ENCODE data around the gene SPON2. TPM values are rescaled to one million over a fixed set of nuclear protein-coding genes. Genes with fewer than 3 reads are reported as not detected.

The SPON2 gene
- total RNA-seq, 1 donor from 2014 or later = 12.1 TPM

DNA sequence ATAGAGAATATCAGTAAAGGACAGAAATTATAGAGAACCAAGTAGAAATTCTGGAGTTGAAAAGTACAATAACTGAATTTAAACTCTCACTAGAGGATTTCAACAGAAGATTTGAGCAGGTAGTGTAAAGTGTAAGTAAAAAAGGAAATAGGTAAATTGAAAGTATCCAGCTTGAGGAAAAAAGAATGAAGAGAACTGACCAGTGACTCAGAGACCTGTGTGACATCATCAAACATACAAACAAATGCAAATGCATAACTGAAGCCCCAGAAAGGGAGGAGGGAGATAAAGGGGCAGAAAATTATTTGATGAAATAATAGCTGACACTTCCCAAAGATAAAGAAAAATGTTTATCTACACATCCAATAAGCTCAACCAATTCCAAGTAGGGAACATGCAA is 8.3 kb upstream of the SPON2 start:
- DNase-seq (ENCODE audit: low spot score) = no peak
- no peak overlapping the region for H3K27ac Mint-ChIP-seq
- H3K4me3 Mint-ChIP-seq = no peak overlapping the region
- H3K27me3 Mint-ChIP-seq (ENCODE audit: insufficient read depth) = peaks cover 4% of the 10 kb centered on the region
- peaks cover 21% of the 10 kb centered on the region for H3K36me3 Mint-ChIP-seq (ENCODE audit: low read depth)
- intact Hi-C loops (cut with micrococcal nuclease) = no loop called here
- peaks cover 20% of the 10 kb centered on the region for H3K4me1 Mint-ChIP-seq (ENCODE audit: low read depth)
- peaks cover 29% of the 10 kb centered on the region for H3K9me3 Mint-ChIP-seq

- Mint-ChIP-seq H3K36me3 (ENCODE audit: low read depth) (peaks cover 21% of the 10 kb centered on the region), H3K27me3 (ENCODE audit: insufficient read depth) (peaks cover 4% of the 10 kb centered on the region), H3K4me3 (no peak overlapping the region), H3K27ac (no peak overlapping the region), H3K4me1 (ENCODE audit: low read depth) (peaks cover 20% of the 10 kb centered on the region), H3K9me3 (peaks cover 29% of the 10 kb centered on the region)
- no peak for DNase-seq (ENCODE audit: low spot score)
- intact Hi-C loops (cut with micrococcal nuclease) = no loop called here
These were observed 7.6 kb upstream of the SPON2 start for GRCh38 chr4:1179976-1180375.

- peaks cover 29% of the 10 kb centered on the region for H3K9me3 Mint-ChIP-seq
- intact Hi-C loops (cut with micrococcal nuclease) = no loop called here
- peaks cover 4% of the 10 kb centered on the region for H3K27me3 Mint-ChIP-seq (ENCODE audit: insufficient read depth)
- H3K36me3 Mint-ChIP-seq (ENCODE audit: low read depth) = peaks cover 20% of the 10 kb centered on the region
- H3K4me3 Mint-ChIP-seq = no peak overlapping the region
- DNase-seq (ENCODE audit: low spot score) = no peak
- H3K4me1 Mint-ChIP-seq (ENCODE audit: low read depth) = peaks cover 15% of the 10 kb centered on the region
- H3K27ac Mint-ChIP-seq = no peak overlapping the region
These were observed 6.7 kb upstream of the SPON2 start for GRCh38 chr4:1179089-1179441.

- Mint-ChIP-seq H3K4me3 (no peak overlapping the region), H3K36me3 (ENCODE audit: low read depth) (peaks cover 20% of the 10 kb centered on the region), H3K27me3 (ENCODE audit: insufficient read depth) (peaks cover 9% of the 10 kb centered on the region), H3K4me1 (ENCODE audit: low read depth) (peaks cover 10% of the 10 kb centered on the region), H3K27ac (no peak overlapping the region), H3K9me3 (peaks cover 29% of the 10 kb centered on the region)
- no peak for DNase-seq (ENCODE audit: low spot score)
- intact Hi-C loops (cut with micrococcal nuclease) = no loop called here
These were observed 6.1 kb upstream of the SPON2 start for GRCh38 chr4:1178300-1179088.

GRCh38 chr4:1177274-1178141 is 5.1 kb upstream of the SPON2 start:
- Mint-ChIP-seq H3K27ac (no peak overlapping the region), H3K4me3 (no peak overlapping the region), H3K4me1 (ENCODE audit: low read depth) (peaks cover 4% of the 10 kb centered on the region), H3K27me3 (ENCODE audit: insufficient read depth) (peaks cover 14% of the 10 kb centered on the region), H3K36me3 (ENCODE audit: low read depth) (peaks cover 17% of the 10 kb centered on the region), H3K9me3 (peaks cover 27% of the 10 kb centered on the region)
- intact Hi-C loops (cut with micrococcal nuclease) = no loop called here
- DNase-seq (ENCODE audit: low spot score) = no peak

DNA sequence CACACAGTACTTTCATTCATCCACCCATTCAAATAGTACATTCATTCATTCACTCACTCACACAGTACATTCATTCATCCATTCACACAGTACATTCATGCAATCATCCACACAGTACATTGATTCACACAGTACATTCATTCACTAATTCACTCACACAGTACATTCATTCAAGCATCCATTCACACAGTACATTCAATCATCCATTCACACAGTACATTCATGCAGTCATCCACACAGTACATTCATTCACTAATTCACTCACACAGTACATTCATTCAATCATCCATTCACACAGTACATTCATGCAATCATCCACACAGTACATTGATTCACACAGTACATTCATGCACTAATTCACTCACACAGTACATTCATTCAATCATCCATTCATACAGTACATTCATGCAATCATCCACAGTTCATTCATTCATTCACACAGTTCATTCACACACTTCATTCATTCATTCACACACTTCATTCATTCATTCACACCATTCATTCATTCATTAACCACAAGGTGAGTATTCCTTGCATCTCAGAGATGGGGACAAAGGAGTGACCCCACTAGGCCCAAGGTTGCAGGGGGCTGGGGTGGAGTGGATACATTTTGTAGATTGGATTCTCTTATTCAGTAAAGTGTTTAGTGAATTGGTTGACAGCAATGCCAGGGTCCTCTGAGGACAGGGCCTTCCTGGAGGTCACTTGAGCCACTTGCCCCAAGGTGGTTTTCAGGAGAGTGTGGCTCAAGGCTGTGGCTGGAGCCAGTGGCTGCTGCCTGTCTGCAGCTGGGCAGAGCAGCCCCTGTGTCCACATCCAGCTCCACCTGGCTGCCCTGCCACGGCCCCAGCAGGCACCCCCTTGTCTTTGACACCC is 4.3 kb upstream of the SPON2 start:
- Mint-ChIP-seq H3K4me3 (no peak overlapping the region), H3K4me1 (ENCODE audit: low read depth) (no peaks in the 10 kb centered on the region), H3K27ac (no peak overlapping the region), H3K36me3 (ENCODE audit: low read depth) (peaks cover 11% of the 10 kb centered on the region), H3K9me3 (peaks cover 19% of the 10 kb centered on the region), H3K27me3 (ENCODE audit: insufficient read depth) (peaks cover 12% of the 10 kb centered on the region)
- DNase-seq (ENCODE audit: low spot score) = no peak
- intact Hi-C loops (cut with micrococcal nuclease) = no loop called here

GRCh38 chr4:1175635-1176229 is 3.3 kb upstream of the SPON2 start:
- H3K27me3 Mint-ChIP-seq (ENCODE audit: insufficient read depth) = peaks cover 13% of the 10 kb centered on the region
- H3K27ac Mint-ChIP-seq = no peak overlapping the region
- H3K36me3 Mint-ChIP-seq (ENCODE audit: low read depth) = peaks cover 7% of the 10 kb centered on the region
- no peak overlapping the region for H3K4me3 Mint-ChIP-seq
- intact Hi-C loops (cut with micrococcal nuclease) = no loop called here
- H3K9me3 Mint-ChIP-seq = peaks cover 11% of the 10 kb centered on the region
- H3K4me1 Mint-ChIP-seq (ENCODE audit: low read depth) = no peaks in the 10 kb centered on the region
- DNase-seq (ENCODE audit: low spot score) = no peak

DNA sequence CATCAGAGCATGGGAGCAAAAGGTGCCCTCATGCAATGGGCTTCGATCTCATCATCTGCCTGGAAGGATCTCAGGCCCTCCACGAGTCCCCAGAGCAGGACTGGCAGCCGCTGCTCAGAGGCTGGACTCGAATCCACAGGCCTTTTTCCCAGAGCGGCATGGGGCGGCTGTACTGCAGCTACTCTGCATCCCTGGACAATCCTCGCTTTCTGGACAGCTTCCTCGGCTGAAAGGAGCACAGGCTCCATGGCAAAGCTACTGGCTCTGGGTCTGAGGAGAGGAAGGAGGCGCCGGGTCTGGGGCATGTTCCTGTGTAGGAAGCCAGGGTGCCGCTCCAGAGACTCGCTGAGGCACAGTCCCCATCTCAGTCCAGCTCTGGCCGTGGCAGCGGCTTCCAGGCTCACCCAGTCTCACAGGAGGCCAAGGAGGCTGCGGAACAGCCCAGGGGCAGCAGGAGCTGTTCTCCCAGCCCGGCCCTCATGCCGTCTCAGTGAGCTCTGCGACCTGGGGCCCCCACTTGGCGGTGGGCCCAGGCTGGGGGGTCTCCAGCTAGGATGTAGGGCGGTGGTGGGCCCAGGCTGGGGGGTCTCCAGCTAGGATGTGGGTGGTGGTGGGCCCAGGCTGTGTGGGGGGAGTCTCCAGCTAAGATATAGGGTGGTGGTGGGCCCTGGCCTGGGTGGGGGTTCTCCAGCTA is 2.7 kb upstream of the SPON2 start:
- DNase-seq (ENCODE audit: low spot score) = no peak
- Mint-ChIP-seq H3K27ac (no peak overlapping the region), H3K4me1 (ENCODE audit: low read depth) (no peaks in the 10 kb centered on the region), H3K4me3 (no peak overlapping the region), H3K36me3 (ENCODE audit: low read depth) (peaks cover under 1% of the 10 kb centered on the region), H3K9me3 (peaks cover 5% of the 10 kb centered on the region), H3K27me3 (ENCODE audit: insufficient read depth) (peaks cover 16% of the 10 kb centered on the region)
- intact Hi-C loops (cut with micrococcal nuclease) = no loop called here

DNA sequence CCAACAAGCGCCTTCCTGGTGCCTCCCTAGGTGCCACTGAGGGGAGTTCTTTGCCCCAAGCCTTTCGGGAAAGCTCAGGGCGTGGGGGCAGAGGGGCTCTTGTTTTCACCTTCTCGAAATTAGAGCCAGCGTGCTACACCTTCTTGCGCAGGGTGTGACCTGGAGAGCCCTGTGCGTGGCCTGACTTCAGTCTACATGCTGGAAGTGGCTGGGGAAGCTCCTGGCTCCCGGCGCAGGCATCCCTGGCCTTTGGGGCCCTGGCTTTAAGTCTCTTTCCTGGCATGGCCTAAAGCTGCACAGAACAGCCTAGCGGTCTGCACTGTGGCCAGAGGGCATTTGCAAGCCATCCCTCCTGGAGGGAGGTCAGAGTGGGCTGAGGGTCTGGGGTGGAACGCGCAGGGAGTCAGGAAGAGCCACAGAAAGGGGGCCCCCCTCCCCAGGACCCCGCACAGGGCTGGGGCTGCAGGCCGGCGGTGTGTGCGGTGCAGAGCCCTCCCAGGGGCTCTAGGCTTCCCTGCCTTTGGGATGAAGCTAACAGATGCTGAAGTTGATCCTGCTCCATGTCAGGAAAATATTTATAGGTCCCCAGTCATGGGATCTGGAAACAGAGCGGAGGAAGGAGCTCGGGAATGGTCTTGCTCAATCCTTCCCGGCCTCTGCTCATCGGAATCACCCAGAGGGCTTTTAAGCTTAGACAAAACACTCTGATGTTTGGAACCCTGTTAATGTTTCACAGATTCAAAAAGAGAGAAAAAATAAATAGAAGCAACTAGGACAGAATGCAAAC is 781 bp upstream of the SPON2 start:
- intact Hi-C loops (cut with micrococcal nuclease) = no loop called here
- Mint-ChIP-seq H3K4me3 (no peak overlapping the region), H3K36me3 (ENCODE audit: low read depth) (no peaks in the 10 kb centered on the region), H3K27me3 (ENCODE audit: insufficient read depth) (peaks cover 22% of the 10 kb centered on the region), H3K9me3 (no peaks in the 10 kb centered on the region), H3K4me1 (ENCODE audit: low read depth) (no peaks in the 10 kb centered on the region), H3K27ac (no peak overlapping the region)
- DNase-seq (ENCODE audit: low spot score) = no peak

GRCh38 chr4:1171311-1172227 is 814 bp downstream of the SPON2 start:
- H3K27me3 Mint-ChIP-seq (ENCODE audit: insufficient read depth) = peaks cover 22% of the 10 kb centered on the region
- no peak overlapping the region for H3K27ac Mint-ChIP-seq
- peak; percentile 52 for DNase-seq (ENCODE audit: low spot score)
- no peaks in the 10 kb centered on the region for H3K9me3 Mint-ChIP-seq
- H3K4me1 Mint-ChIP-seq (ENCODE audit: low read depth) = peaks cover 6% of the 10 kb centered on the region
- intact Hi-C loops (cut with micrococcal nuclease) = no loop called here
- H3K4me3 Mint-ChIP-seq = peak overlapping the region; percentile 45
- no peaks in the 10 kb centered on the region for H3K36me3 Mint-ChIP-seq (ENCODE audit: low read depth)

GRCh38 chr4:1170976-1171310 is 1.4 kb downstream of the SPON2 start:
- H3K4me3 Mint-ChIP-seq = no peak overlapping the region
- intact Hi-C loops (cut with micrococcal nuclease) = no loop called here
- no peaks in the 10 kb centered on the region for H3K9me3 Mint-ChIP-seq
- H3K27me3 Mint-ChIP-seq (ENCODE audit: insufficient read depth) = peaks cover 22% of the 10 kb centered on the region
- H3K4me1 Mint-ChIP-seq (ENCODE audit: low read depth) = peaks cover 7% of the 10 kb centered on the region
- no peaks in the 10 kb centered on the region for H3K36me3 Mint-ChIP-seq (ENCODE audit: low read depth)
- H3K27ac Mint-ChIP-seq = no peak overlapping the region
- DNase-seq (ENCODE audit: low spot score) = no peak
